ENCODE measurements around the gene GOLT1A. TPM values are rescaled to one million over a fixed set of nuclear protein-coding genes. Genes with fewer than 3 reads are reported as not detected.

GOLT1A gene
- total and polyA plus RNA-seq, 11 donors: 0.24 to 0.29 TPM; not detected in 9

DNA sequence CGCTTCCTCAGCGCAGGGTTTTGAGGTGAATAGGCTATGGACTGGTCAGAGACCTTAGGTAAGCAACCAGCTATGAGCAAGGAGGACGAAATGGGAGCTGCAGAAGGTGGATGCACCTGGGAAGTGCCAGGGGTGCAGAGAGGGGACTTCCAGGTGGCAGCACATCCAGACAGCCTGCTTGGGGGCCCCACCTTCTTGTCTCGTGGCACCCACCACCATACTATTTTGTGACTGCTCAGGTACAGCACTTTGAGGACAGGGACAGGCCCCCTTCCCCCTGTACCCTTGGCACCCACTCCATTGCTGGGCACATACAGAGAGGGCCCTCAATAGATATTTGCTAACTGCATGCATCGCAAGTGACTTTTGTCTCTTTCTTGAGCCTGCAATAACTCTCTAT is 16.7 kb downstream of the GOLT1A start:
- no peak for DNase-seq
- no peaks in the 10 kb centered on the region for H3K9me3 ChIP-seq
- no peak overlapping the region for H3K4me3 ChIP-seq
- no peak for ATAC-seq
- TF ChIP-seq CTCF (IDR thresholded peaks at IDR 0.05) (no peak), POLR2A (IDR thresholded peaks at IDR 0.05) (no peak)
- H3K27ac ChIP-seq: no peak overlapping the region
- WGBS, 4 donors: 88 to 91% (median 90%) methylated on average over 5 of the region's 5 CpGs
- H3K27me3 ChIP-seq: peaks cover 0 to 10% (median 0%) of the 10 kb centered on the region in 9 donors
- peaks cover 0 to 18% (median 0%) of the 10 kb centered on the region in 12 donors for H3K4me1 ChIP-seq
- intact Hi-C loops (cut with DNase I): no loop called here
- no peaks in the 10 kb centered on the region for H3K36me3 ChIP-seq

DNA sequence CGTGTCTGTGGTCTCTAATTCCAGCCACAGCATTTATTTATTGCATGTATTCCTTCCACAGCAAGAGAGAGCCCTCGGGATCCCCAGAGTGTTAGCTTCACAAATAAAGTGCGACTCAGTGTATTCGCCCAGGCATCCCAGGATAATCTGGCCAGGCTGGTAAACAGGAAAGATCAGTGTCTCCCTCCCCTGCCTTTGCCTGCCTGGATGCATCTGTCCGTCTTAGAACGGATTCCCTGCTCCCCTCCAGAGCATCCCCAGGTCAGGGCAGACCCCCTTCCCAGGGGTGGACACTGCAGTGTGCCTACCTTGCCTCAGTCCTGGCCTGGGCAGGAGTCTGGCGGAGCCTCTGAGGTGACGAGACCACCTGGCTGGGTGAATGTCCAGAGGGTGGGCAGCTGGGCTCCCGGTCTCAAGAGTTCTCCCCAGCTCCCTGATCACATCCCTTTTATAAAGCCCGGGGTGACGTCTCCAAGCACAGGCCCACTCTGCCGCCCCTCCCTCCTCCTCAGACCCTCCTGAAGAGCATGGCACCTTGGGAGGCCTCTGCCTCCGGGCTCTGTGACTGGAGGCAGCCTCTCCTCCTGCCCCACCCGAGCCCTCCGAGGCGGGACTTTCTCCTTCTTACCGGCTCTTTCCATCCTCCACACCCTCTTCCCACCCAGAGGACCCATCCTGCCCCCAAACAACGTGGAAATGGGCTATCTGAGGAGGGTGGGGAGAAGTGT is 17.6 kb downstream of the GOLT1A start, which contains the start of gene KISS1:
Gene KISS1 (minus strand): TSS at position 424 of the 728 bp plus-strand sequence. CDS start 3,615 bp downstream, outside the sequence.
- ATAC-seq: no peak
- intact Hi-C loops (cut with DNase I): no loop called here
- H3K4me3 ChIP-seq: no peak within 1 kb of the TSS
- no peaks in the 10 kb centered on the region for H3K36me3 ChIP-seq
- peaks cover 0 to 18% (median 0%) of the 10 kb centered on the region in 12 donors for H3K4me1 ChIP-seq
- WGBS, 4 donors: 62 to 70% (median 64%) methylated on average over 16 to 18 of the region's 18 CpGs
- TF ChIP-seq POLR2A (IDR thresholded peaks at IDR 0.05) (no peak), CTCF (IDR thresholded peaks at IDR 0.05) (no peak)
- no peak within 1 kb of the TSS for H3K27ac ChIP-seq
- H3K27me3 ChIP-seq: peaks cover 0 to 17% (median 0%) of the 10 kb centered on the region in 9 donors
- H3K9me3 ChIP-seq: no peaks in the 10 kb centered on the region
- DNase-seq: no peak

- Histone ChIP-seq H3K27me3 (peaks cover 0 to 20% (median 2%) of the 10 kb centered on the region in 9 donors), H3K9me3 (no peaks in the 10 kb centered on the region), H3K4me3 (no peak overlapping the region), H3K27ac (no peak overlapping the region), H3K36me3 (no peaks in the 10 kb centered on the region), H3K4me1 (peaks cover 0 to 15% (median 0%) of the 10 kb centered on the region in 12 donors)
- no peak for ATAC-seq
- DNase-seq: no peak
- no peak for TF ChIP-seq POLR2A (IDR thresholded peaks at IDR 0.05)
- no peak for TF ChIP-seq CTCF (IDR thresholded peaks at IDR 0.05)
- intact Hi-C loops (cut with DNase I): no loop called here
- 72 to 79% (median 75%) methylated on average over 7 of the region's 7 CpGs for WGBS, 4 donors
These were observed 19.0 kb downstream of the GOLT1A start for GRCh38 chr1:204194771-204195170.

DNA sequence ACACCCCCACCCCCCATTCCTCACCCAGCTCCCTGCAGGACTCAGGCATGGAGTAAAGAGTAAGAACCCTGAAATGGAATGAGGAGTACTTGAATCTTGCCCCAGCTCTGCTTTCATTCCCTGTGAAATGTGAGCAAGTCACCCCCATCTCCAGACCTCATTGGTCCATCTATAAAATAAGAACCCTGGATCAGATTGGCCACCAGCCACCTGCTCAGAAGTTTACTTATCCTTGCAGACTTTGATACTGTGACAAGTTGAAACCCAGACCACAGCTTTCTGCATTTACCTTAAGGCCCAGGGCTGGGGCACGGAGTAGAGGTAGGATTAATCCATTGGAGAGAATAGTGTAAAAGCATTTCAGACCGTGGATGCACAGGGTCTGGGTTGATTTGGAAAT is 19.7 kb downstream of the GOLT1A start:
- Histone ChIP-seq H3K27ac (no peak overlapping the region), H3K4me3 (no peak overlapping the region), H3K27me3 (peaks cover 0 to 27% (median 7%) of the 10 kb centered on the region in 9 donors), H3K9me3 (no peaks in the 10 kb centered on the region), H3K36me3 (no peaks in the 10 kb centered on the region), H3K4me1 (peaks cover 0 to 13% (median 0%) of the 10 kb centered on the region in 12 donors)
- no peak for TF ChIP-seq POLR2A (IDR thresholded peaks at IDR 0.05)
- TF ChIP-seq CTCF (IDR thresholded peaks at IDR 0.05): no peak
- 83 to 92% (median 86%) methylated on average over 2 of the region's 2 CpGs for WGBS, 4 donors
- no peak for ATAC-seq
- intact Hi-C loops (cut with DNase I): no loop called here
- DNase-seq: no peak
